CD14-positive monocyte (primary cell): ENCODE measurements around the gene STX4. TPM values are rescaled to one million over a fixed set of nuclear protein-coding genes. Genes with fewer than 3 reads are reported as not detected.

Experiments used
- DNase-seq, 3 donors: peaks; one replicate each; pipeline ENCODE4 v3.0.0-alpha.2; 2011 to 2022
- H2AFZ ChIP-seq: 2 replicates; pipeline ENCODE4 v1.6.0; 2012; ENCODE audit warnings: mild to moderate bottlenecking, low read depth, low read length, inconsistent platforms; ENCODE audit not compliant: insufficient read depth, poor library complexity, severe bottlenecking
- H3K27ac ChIP-seq, 2 donors: 1 replicate in 1 of 2; 2 replicates in 1 of 2; pipeline ENCODE4 v1.5.1; 2012 to 2013; ENCODE audit warnings: low read length in 2 of 2, control low read depth in 1 of 2, inconsistent platforms in 1 of 2, low read depth in 1 of 2, mild to moderate bottlenecking in 1 of 2
- H3K27me3 ChIP-seq, 2 donors: one replicate each; pipeline versions ENCODE4 v1.6.0 to v1.6.1; 2011 to 2013; ENCODE audit warnings: low read length in 2 of 2; ENCODE audit not compliant: control insufficient read depth in 2 of 2, insufficient read depth in 2 of 2
- H3K36me3 ChIP-seq, 2 donors: replicated peaks in 1 of 2; 1 replicate in 1 of 2; 2 replicates in 1 of 2; pipeline versions ENCODE4 v1.5.1 to v1.6.1; 2012 to 2013; ENCODE audit warnings: low read length in 2 of 2, control low read depth in 1 of 2, inconsistent platforms in 1 of 2, mild to moderate bottlenecking in 1 of 2; ENCODE audit not compliant: insufficient read depth in 2 of 2, control insufficient read depth in 1 of 2
- H3K4me1 ChIP-seq, 2 donors: 1 replicate in 1 of 2; 2 replicates in 1 of 2; pipeline versions ENCODE4 v1.5.1 to v1.6.1; 2012 to 2013; ENCODE audit warnings: low read length in 2 of 2, control low read depth in 1 of 2, inconsistent platforms in 1 of 2, mild to moderate bottlenecking in 1 of 2, moderate library complexity in 1 of 2; ENCODE audit not compliant: insufficient read depth in 2 of 2, control insufficient read depth in 1 of 2
- H3K4me2 ChIP-seq: replicated peaks from 2 replicates; pipeline ENCODE3; 2012; ENCODE audit warnings: low read length, moderate library complexity, mild to moderate bottlenecking; ENCODE audit not compliant: poor library complexity, severe bottlenecking; ENCODE audit errors: extremely low read depth
- H3K4me3 ChIP-seq, 3 experiments: fragments of 200-600 bp in 1 of 3; sonication (generic) in 1 of 3; replicated peaks in 1 of 3; 1 replicate in 2 of 3; 2 replicates in 1 of 3; pipeline ENCODE4 v1.5.1; 2011 to 2013; ENCODE audit warnings: low read length in 3 of 3, mild to moderate bottlenecking in 3 of 3, control low read depth in 2 of 3, low read depth in 2 of 3, inconsistent platforms in 1 of 3, moderate library complexity in 1 of 3
- H3K79me2 ChIP-seq: 2 replicates; pipeline ENCODE4 v1.6.0; 2012; ENCODE audit warnings: mild to moderate bottlenecking, control low read depth, inconsistent platforms, low read length, moderate library complexity; ENCODE audit not compliant: insufficient read depth
- H3K9ac ChIP-seq: 2 replicates; pipeline ENCODE4 v1.6.0; 2017; ENCODE audit warnings: low read length, mild to moderate bottlenecking; ENCODE audit not compliant: insufficient read depth, poor library complexity, severe bottlenecking
- H3K9me3 ChIP-seq, 2 donors: replicated peaks in 1 of 2; 1 replicate in 1 of 2; 2 replicates in 1 of 2; pipeline versions ENCODE4 v1.5.1 to v1.6.1; 2012 to 2013; ENCODE audit warnings: low read length in 2 of 2, control low read depth in 1 of 2; ENCODE audit not compliant: control insufficient read depth in 1 of 2, insufficient read depth in 1 of 2
- H4K20me1 ChIP-seq: 2 replicates; pipeline ENCODE4 v1.6.0; 2012; ENCODE audit warnings: mild to moderate bottlenecking, low read length, control low read depth, moderate library complexity; ENCODE audit not compliant: insufficient read depth
- H3K27ac Mint-ChIP-seq, 7 donors: one replicate each; pipeline ENCODE4 v1.8.0; 2020; ENCODE audit warnings: mild to moderate bottlenecking in 7 of 7, mixed read lengths in 7 of 7, moderate library complexity in 6 of 7, inconsistent platforms in 2 of 7
- H3K27me3 Mint-ChIP-seq, 3 donors: one replicate each; pipeline ENCODE4 v1.8.0; 2021 to 2022; ENCODE audit warnings: low read depth in 3 of 3, mild to moderate bottlenecking in 3 of 3, mixed read lengths in 3 of 3, moderate library complexity in 3 of 3, inconsistent platforms in 1 of 3
- H3K36me3 Mint-ChIP-seq, 2 donors: one replicate each; pipeline ENCODE4 v1.8.0; 2020; ENCODE audit warnings: mixed read lengths in 2 of 2, inconsistent platforms in 1 of 2, mild to moderate bottlenecking in 1 of 2
- H3K4me1 Mint-ChIP-seq: one replicate; pipeline ENCODE4 v1.8.0; 2020; ENCODE audit warnings: mild to moderate bottlenecking, mixed read lengths
- H3K4me3 Mint-ChIP-seq, 2 donors: one replicate each; pipeline ENCODE4 v1.8.0; 2020; ENCODE audit warnings: mild to moderate bottlenecking in 2 of 2, mixed read lengths in 2 of 2, moderate library complexity in 1 of 2
- H3K9me3 Mint-ChIP-seq, 7 donors: one replicate each; pipeline ENCODE4 v1.8.0; 2020 to 2022; ENCODE audit warnings: mixed read lengths in 7 of 7, mild to moderate bottlenecking in 6 of 7, moderate library complexity in 6 of 7, inconsistent platforms in 2 of 7
- CTCF ChIP-seq: fragments of 200-600 bp; IDR thresholded peaks from one replicate; pipeline ENCODE4 v1.8.0; 2022; ENCODE audit warnings: antibody characterized with exemption, mild to moderate bottlenecking
- WGBS: methylation state at CpG from one replicate; pipeline ENCODE4 v1.1.5; 2013; ENCODE audit warnings: missing lambda C conversion rate; ENCODE audit not compliant: insufficient coverage; 5-methylcytosine and 5-hydroxymethylcytosine counted together
- intact Hi-C, 2 donors: fragments of 100-400 bp; cut with micrococcal nuclease; formaldehyde crosslinking; loops; one replicate each; pipeline versions ENCODE4 v1.15.0 to v1.15.1; 2023
- polyA plus RNA-seq, 3 donors: library from polyadenylated mRNA; depleted of rRNA in 1 of 3; unstranded in 2 of 3; stranded (reverse) in 1 of 3; fragments of 300-500 nt in 2 of 3; fragments of >200 nt in 1 of 3; fragmentation: Illumina TruSeq in 2 of 3; gene quantifications; 1 replicate in 2 of 3; 2 replicates in 1 of 3; pipeline ENCODE4 v1.2.3, GENCODE V29; 2012 to 2021

The STX4 gene
- polyA plus RNA-seq, 3 donors: 18.6 to 186 (median 21.8) TPM

- peaks cover 0 to 3% (median 0%) of the 10 kb centered on the region in 7 donors for H3K9me3 Mint-ChIP-seq
- no peaks in the 10 kb centered on the region for H4K20me1 ChIP-seq
- 36% methylated on average over 2 of the region's 5 CpGs for WGBS
- no peak for TF ChIP-seq CTCF
- peaks cover 17% of the 10 kb centered on the region for H3K4me1 Mint-ChIP-seq
- no peaks in the 10 kb centered on the region for H3K9me3 ChIP-seq
- H3K9ac ChIP-seq: no peak overlapping the region
- H3K27me3 Mint-ChIP-seq: peaks cover 0 to 2% (median 0%) of the 10 kb centered on the region in 3 donors
- no peaks in the 10 kb centered on the region for H3K4me1 ChIP-seq
- H3K4me3 ChIP-seq: no peak overlapping the region
- H3K79me2 ChIP-seq: no peaks in the 10 kb centered on the region
- no peaks in the 10 kb centered on the region for H3K27me3 ChIP-seq
- H3K36me3 Mint-ChIP-seq: no peaks in the 10 kb centered on the region
- H2AFZ ChIP-seq: no peak overlapping the region
- no peak overlapping the region for H3K27ac ChIP-seq
- peak overlapping the region in 6 of 7 donors; percentile 23 to 86 (median 71) for H3K27ac Mint-ChIP-seq
- DNase-seq: peak in 2 of 3 donors; percentile 8 to 20
- no peak overlapping the region for H3K4me3 Mint-ChIP-seq
- intact Hi-C loops: no loop called here
- H3K4me2 ChIP-seq: no peak overlapping the region
- no peaks in the 10 kb centered on the region for H3K36me3 ChIP-seq
These were observed 8.0 kb upstream of the STX4 start for GRCh38 chr16:31025339-31025738.

- no peak overlapping the region for H2AFZ ChIP-seq
- H3K9me3 Mint-ChIP-seq: peaks cover 0 to 2% (median 0%) of the 10 kb centered on the region in 7 donors
- H3K4me3 ChIP-seq: no peak overlapping the region
- peaks cover 9% of the 10 kb centered on the region for H3K79me2 ChIP-seq
- no peak overlapping the region for H3K4me2 ChIP-seq
- no peaks in the 10 kb centered on the region for H3K9me3 ChIP-seq
- peaks cover 2% of the 10 kb centered on the region for H4K20me1 ChIP-seq
- H3K27ac Mint-ChIP-seq: peak overlapping the region in 3 of 7 donors; percentile 18 to 28 (median 21)
- no peak overlapping the region for H3K9ac ChIP-seq
- intact Hi-C loops: no loop called here
- H3K36me3 ChIP-seq: no peaks in the 10 kb centered on the region
- H3K4me1 ChIP-seq: peaks cover 13 to 17% of the 10 kb centered on the region in 2 donors
- no CpG with 5 or more reads among the region's 5 CpGs for WGBS
- DNase-seq: no peak
- no peak for TF ChIP-seq CTCF
- no peaks in the 10 kb centered on the region for H3K27me3 ChIP-seq
- H3K36me3 Mint-ChIP-seq: no peaks in the 10 kb centered on the region
- H3K4me3 Mint-ChIP-seq: no peak overlapping the region
- H3K27ac ChIP-seq: no peak overlapping the region
- peaks cover 0 to 6% (median 2%) of the 10 kb centered on the region in 3 donors for H3K27me3 Mint-ChIP-seq
- peaks cover 27% of the 10 kb centered on the region for H3K4me1 Mint-ChIP-seq
These were observed 4.1 kb upstream of the STX4 start for GRCh38 chr16:31029272-31029671.
